LHCN-M2 (cell line): ENCODE data around the gene C19orf81. TPM values are rescaled to one million over a fixed set of nuclear protein-coding genes. Genes with fewer than 3 reads are reported as not detected.

Source experiments
- DNase-seq: peaks from one replicate; pipeline ENCODE4 v3.0.0-alpha.2; 2012; ENCODE audit warnings: low read depth
- total RNA-seq: library from RNA; depleted of rRNA; stranded (reverse); fragments of >200 nt; gene quantifications from 2 replicates; pipeline ENCODE4 v1.2.3, GENCODE V29; 2014

Gene C19orf81
- total RNA-seq, 1 experiment from 2014 or later, result not detected

- DNase-seq, result peak; percentile 62
These were observed 30.2 kb downstream of the C19orf81 start for GRCh38 chr19:50679177-50680125.

DNA sequence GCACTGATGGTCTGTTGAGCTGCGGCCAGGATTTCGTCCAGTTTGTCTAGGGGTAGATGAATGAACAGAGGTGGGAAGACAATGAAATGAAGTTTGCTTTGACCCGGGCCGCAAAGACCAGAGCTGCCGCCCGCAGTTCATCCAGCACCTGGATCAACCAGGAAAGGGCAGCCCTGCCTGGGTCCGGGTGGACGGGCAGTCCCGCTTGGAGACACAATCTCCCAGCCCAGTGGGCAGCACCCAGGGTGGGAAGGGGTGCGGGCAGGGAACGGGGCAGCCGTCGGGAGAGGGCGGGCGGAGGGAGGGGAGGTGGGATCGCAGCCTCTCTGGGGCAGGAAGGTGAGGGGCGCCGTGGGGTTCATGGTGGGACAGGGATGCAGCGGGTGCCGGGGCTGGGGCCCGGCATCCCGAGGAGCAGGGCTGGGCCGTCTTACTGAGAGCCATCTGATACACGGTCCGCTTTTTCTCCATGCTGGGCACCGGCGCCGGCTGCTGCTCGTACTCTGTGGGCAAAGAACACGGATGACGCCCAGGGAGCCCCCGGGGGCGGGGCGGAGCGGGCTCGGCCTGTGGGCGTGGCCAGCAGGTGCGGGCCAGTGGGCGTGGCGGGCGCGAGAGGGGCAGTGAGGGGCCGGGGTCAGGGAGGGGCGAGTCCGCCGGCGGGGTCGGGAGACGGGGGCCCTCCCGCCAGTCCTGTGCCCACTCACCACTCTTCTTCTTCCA lies 37.2 kb downstream of the C19orf81 start:
- no peak for DNase-seq

DNA sequence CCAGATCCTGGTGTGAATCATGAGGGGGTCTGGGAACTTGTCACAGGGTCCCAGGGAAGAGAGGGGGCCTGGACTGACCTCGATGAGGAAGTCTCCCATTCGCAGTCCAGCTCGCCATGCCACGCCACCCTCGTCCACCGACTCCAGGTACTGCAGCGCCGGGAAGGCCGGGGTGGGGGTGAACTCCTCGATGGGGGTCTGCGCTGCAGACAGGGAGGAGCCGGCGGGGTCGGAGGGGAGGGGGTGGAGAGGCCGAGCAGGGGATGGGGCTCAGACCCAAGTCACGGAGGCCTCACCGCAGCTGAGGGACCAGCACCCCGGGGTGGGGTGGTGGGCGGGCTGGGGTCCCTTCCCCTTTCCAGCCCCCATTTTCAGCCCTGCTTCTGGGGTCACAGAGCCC lies 39.5 kb downstream of the C19orf81 start:
- no peak for DNase-seq

GRCh38 chr19:50690439-50690838 lies 41.2 kb downstream of the C19orf81 start:
- no peak for DNase-seq

DNA sequence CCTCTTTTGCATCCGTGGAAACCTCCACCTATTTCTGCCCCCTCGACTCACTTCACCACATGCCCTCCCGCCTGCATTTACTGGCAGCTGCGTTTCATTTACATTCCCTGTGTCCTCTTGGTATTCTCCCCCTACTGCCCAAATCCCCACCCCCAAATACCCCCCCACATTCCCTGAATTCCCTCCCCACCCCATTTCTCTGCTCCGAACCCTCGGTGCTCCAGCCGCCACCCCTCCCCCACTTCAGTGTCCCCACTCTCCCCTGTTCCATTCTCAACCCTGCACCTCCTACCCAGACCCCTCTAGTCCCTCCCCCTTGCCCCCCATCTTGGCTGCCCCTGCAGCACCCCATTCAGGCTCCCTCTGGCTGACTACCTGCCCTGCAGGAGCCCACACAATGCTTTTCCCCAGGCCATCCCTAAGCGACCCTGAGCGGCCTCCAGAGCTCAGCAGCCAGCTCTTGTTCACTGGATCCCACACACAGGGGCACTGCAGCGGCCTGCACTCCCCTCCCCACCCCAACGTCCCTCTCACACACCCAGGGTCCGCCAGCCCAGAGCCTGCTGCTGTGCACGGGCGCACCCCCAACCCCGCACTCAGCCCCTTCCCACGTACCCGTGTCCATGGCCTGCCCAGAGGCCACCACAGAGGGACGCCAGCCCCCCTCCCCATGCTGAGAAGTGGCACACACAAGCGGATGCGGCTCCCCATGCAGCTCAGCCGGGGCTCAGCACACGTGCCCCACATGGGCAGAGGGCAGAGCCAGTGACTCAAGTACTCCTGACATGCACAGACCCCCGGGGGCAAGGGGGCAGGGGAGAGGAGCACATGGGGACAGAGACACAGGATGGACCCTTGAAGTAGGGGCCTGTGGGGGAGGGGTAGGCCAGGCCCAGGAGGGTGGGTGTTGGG lies 44.1 kb downstream of the C19orf81 start:
- DNase-seq, result no peak

GRCh38 chr19:50694815-50695145 lies 45.5 kb downstream of the C19orf81 start:
- no peak for DNase-seq

DNA sequence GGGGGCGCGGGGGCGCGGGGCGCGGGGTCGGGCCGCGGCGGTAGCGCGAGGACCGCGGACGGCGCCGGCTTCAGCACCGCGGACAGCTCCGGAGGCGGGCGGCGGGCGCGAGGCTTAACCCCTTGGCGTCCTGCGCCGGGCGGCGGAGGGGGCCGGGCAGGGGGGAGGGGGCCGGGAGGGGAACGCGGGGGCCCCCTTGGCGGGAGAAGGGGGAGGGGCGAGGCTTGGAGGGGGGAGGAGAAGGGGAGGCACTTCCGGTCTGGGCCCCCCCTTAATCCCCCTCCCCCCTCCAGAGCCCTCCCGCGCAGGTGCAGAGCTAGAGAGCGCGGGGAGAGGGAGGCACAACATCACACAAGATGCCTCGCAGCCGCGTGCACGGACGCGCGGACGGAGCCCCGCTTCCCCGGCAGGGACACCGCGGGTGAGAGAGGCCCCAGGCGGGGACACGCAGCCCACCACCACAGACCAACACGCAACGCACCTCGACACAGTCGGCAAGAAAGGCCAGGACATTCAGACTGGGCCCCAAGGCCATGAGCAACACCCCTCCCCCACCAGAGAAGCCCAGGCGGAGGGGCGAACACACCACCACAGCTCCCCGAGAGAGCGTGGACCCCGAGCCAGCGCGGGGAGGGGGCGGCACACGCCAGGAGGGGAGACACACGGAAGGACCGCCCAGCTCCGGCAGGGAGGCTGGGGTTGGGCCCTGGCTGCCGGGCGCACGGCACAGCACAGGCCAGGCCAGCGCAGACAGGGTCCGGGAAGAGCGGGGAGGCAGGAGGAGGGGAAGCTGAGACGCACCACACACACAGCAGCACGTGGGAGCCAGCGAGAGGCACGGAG lies 46.2 kb downstream of the C19orf81 start:
- no peak for DNase-seq

DNA sequence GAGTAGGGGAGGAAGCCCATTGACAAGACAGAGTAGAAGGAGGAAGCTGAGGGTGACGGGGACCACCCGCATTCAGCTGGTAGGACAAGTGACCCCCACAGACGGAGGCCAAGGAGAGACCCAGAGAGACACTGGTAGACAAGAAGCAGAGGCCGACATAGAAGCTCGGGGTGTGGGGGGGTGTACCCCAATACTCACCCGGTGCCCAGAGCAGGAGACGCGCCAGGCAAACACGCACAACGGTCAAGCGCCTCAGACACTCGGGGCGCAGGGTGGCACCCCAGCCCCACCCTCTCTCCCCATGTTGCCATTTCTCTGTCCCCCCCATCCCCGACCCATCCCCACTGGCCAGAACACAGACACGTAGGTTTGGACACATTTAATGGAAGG lies 46.8 kb downstream of the C19orf81 start:
- DNase-seq, result no peak

DNA sequence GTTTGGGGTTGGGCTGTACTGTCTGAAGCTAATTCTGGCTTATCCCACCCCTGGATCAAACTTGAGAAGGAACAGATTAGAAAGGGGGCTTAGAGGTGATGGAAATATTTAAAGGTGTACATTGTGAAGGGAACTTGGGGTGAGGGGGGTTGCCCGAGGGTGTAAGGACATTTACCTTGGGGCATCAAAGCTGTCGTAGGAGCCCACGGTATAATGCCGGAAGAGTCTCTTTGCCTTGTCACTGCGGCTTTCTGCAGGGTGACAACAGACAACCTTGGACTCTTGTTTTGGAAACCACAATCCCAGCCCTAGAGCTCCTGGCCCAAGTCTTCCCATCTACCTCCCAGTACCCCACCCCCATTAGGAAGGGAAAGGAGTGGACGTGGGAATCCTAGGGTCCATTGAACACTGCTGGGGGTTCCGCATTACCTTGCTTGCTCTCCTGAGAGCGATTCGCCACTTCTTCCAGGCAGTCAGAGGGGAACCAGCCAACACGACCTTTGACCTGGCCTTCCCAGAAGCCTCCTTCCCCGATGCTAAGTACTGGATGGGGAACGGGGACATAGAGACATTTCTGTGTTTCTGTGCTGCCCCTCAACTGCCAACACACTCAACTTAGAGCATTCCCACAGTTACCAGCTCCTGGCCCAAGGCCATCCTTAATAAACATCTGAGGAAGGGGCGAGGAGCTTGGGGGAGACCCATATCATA lies 48.3 kb downstream of the C19orf81 start:
- no peak for DNase-seq

DNA sequence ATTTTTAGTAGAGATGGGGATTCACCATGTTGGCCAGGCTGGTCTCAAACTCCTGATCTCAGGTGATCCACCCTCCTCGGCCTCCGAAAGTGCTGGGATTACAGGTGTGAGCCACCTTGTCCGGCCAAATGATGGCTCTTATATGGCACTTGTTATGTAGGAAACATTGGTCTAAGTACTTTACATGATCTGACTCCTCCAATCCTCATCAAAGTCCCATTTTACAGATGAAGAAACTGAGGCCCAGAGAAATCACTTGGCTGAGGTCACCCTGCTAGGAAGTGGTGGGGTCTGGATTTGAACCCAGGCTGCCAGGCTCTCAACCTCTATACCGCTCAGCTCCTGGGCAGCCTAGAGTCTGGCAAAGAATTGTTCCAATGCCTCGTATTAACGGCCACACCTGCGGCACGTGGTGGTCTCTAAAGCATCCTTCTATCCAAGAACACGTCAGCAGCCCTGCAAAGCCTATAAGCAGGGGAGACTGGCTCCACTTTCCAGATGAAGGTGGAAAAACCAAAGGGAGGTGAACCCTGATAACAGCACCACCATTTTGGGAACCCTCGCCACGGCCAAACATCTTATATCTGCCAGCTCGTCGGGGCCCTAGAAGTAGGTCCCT lies 52.2 kb downstream of the C19orf81 start:
- no peak for DNase-seq

- no peak for DNase-seq
These were observed 53.1 kb downstream of the C19orf81 start for GRCh38 chr19:50702158-50702870.

DNA sequence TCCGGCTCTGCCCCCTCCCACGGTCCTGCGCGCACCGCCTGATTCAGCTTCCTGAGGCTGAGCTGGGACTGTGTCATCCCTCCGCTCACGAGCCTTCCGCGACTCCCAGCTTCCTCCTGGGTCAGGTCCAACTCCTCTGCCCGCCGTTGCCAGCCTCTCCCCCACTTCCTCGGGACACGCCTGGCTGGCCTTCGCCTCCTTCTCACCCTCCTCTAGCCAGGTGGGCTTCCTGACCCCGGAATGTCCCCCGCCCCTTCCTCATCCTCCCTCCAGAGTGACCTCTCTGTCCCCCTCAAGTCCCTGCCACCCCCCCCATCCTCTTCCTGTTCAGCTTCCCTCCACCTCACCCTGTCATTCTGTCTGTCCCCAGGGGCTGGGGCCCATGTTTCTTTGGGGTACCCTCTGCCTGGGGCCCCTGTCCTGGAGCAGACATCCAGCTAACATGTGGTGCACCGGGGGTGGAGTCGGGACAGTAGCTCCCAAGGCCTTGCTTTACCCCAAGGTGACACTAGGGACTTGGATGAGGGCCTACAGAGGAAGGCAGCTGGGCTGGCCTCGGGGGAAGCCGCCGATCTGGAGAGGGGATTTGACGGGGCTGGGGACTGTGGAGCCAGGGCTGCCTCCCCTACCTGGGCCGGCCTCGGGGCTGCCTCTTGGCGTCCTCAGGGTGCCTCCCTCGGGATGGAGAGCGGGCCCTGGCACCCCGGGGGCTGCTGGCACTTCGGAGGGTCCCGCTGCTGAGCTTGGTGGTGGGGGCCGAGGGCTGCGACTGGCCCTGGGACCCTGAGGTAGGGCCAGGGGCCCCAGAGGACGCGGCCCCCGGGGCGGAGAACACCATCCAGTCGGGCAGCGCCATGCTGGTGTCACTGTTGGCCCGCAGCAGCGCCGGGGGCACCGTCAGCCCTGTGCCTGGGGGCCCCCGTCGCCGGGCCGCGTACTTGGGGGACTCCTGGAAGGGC lies 53.9 kb downstream of the C19orf81 start:
- DNase-seq, result no peak

- no peak for DNase-seq
These were observed 54.9 kb downstream of the C19orf81 start for GRCh38 chr19:50703915-50704796.

GRCh38 chr19:50705422-50706019 lies 56.3 kb downstream of the C19orf81 start:
- DNase-seq, result peak; percentile 72

DNA sequence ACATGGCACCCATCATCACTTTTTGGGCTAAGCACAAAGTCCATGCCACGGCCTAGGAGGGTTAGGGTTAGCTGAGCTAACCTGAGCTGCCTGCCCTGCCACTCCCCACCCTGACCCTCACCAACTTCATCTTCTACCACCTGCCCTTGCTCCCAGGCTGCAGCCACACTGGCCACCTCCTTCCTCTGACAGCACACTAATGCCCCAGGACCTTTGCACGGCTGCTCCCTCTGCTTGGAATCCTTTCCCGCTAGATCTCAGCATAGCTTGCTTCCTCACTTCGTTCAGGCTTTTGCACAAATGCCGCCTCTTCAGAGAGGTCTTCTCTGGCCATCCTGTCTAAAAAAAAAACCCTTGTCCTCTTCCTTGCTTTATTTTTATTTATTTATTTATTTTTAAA lies 57.1 kb downstream of the C19orf81 start:
- DNase-seq, result no peak

- no peak for DNase-seq
These were observed 59.1 kb downstream of the C19orf81 start for GRCh38 chr19:50708179-50708879.
